ENCODE data around the gene CUX1. TPM values are rescaled to one million over a fixed set of nuclear protein-coding genes. Genes with fewer than 3 reads are reported as not detected.

CUX1 gene
- total RNA-seq, 1 donor = 99.1 TPM

GRCh38 chr7:102248456-102249395, 431.3 kb downstream of the CUX1 start:
- no peak for DNase-seq (ENCODE audit: low read depth in 2 of 3, low spot score in 2 of 3)

GRCh38 chr7:102251531-102252365, 434.3 kb downstream of the CUX1 start:
- DNase-seq (ENCODE audit: low read depth in 2 of 3, low spot score in 2 of 3) = no peak

- no peak for DNase-seq (ENCODE audit: low read depth in 2 of 3, low spot score in 2 of 3)
Observed at GRCh38 chr7:102252366-102252982, 435.0 kb downstream of the CUX1 start.

GRCh38 chr7:102253066-102253972, 435.9 kb downstream of the CUX1 start:
- no peak for DNase-seq (ENCODE audit: low read depth in 2 of 3, low spot score in 2 of 3)

GRCh38 chr7:102253973-102254370, 436.5 kb downstream of the CUX1 start:
- no peak for DNase-seq (ENCODE audit: low read depth in 2 of 3, low spot score in 2 of 3)

- DNase-seq (ENCODE audit: low read depth in 2 of 3, low spot score in 2 of 3) = no peak
Observed at GRCh38 chr7:102254521-102254920, 437.1 kb downstream of the CUX1 start.

- DNase-seq (ENCODE audit: low read depth in 2 of 3, low spot score in 2 of 3) = no peak
Observed at GRCh38 chr7:102255501-102255900, 438.1 kb downstream of the CUX1 start.

- no peak for DNase-seq (ENCODE audit: low read depth in 2 of 3, low spot score in 2 of 3)
Observed at GRCh38 chr7:102255916-102256315, 438.5 kb downstream of the CUX1 start.

- no peak for DNase-seq (ENCODE audit: low read depth in 2 of 3, low spot score in 2 of 3)
Observed at GRCh38 chr7:102258073-102258748, 440.8 kb downstream of the CUX1 start.

GRCh38 chr7:102258749-102259107, 441.3 kb downstream of the CUX1 start:
- no peak for DNase-seq (ENCODE audit: low read depth in 2 of 3, low spot score in 2 of 3)

- no peak for DNase-seq (ENCODE audit: low read depth in 2 of 3, low spot score in 2 of 3)
Observed at GRCh38 chr7:102260856-102261255, 443.4 kb downstream of the CUX1 start.

GRCh38 chr7:102261451-102261850, 444.0 kb downstream of the CUX1 start:
- DNase-seq (ENCODE audit: low read depth in 2 of 3, low spot score in 2 of 3) = no peak

- DNase-seq (ENCODE audit: low read depth in 2 of 3, low spot score in 2 of 3) = no peak
Observed at GRCh38 chr7:102262546-102262945, 445.1 kb downstream of the CUX1 start.

GRCh38 chr7:102264367-102264891, 447.0 kb downstream of the CUX1 start:
- DNase-seq (ENCODE audit: low read depth in 2 of 3, low spot score in 2 of 3) = no peak

GRCh38 chr7:102266541-102266940, 449.1 kb downstream of the CUX1 start:
- DNase-seq (ENCODE audit: low read depth in 2 of 3, low spot score in 2 of 3) = no peak

GRCh38 chr7:102268635-102269034, 451.2 kb downstream of the CUX1 start:
- no peak for DNase-seq (ENCODE audit: low read depth in 2 of 3, low spot score in 2 of 3)

- no peak for DNase-seq (ENCODE audit: low read depth in 2 of 3, low spot score in 2 of 3)
Observed at GRCh38 chr7:102270178-102270887, 452.9 kb downstream of the CUX1 start.

- no peak for DNase-seq (ENCODE audit: low read depth in 2 of 3, low spot score in 2 of 3)
Observed at GRCh38 chr7:102271158-102271798, 453.9 kb downstream of the CUX1 start.
